HG03159 (cell line): Measurements from ENCODE around the gene TMEM248.
"Not testable (repeated sequence)": the region's sequence is repeated elsewhere in the genome, so short reads cannot be mapped to it uniquely, and the experiment has no call there.

Experiments used
- ATAC-seq: cut with Tn5 transposase; IDR thresholded peaks from one replicate; pipeline ENCODE4 v1.9.1; 2021; ENCODE audit warnings: mild to moderate bottlenecking, moderate library complexity; ENCODE audit not compliant: unreplicated experiment

Gene TMEM248

GRCh38 chr7:66948480-66949109, 27.6 kb downstream of the TMEM248 start:
- ATAC-seq = no peak

GRCh38 chr7:66950311-66950710, 29.3 kb downstream of the TMEM248 start:
- ATAC-seq = no peak

- ATAC-seq = no peak
Measured at GRCh38 chr7:66950763-66951162, 29.7 kb downstream of the TMEM248 start.

GRCh38 chr7:66952343-66953043, 31.5 kb downstream of the TMEM248 start:
- ATAC-seq = no peak

GRCh38 chr7:66953044-66953427, 32.0 kb downstream of the TMEM248 start:
- ATAC-seq = no peak

- no peak for ATAC-seq
Measured at GRCh38 chr7:66957595-66958290, 36.7 kb downstream of the TMEM248 start.

GRCh38 chr7:66958538-66959350, 37.7 kb downstream of the TMEM248 start:
- no peak for ATAC-seq

GRCh38 chr7:66960192-66960591, 39.2 kb downstream of the TMEM248 start:
- ATAC-seq = no peak

- no peak for ATAC-seq
Measured at GRCh38 chr7:66961096-66961495, 40.1 kb downstream of the TMEM248 start.

GRCh38 chr7:66964411-66964810, 43.4 kb downstream of the TMEM248 start:
- no peak for ATAC-seq

- ATAC-seq = no peak
Measured at GRCh38 chr7:66967029-66967428, 46.0 kb downstream of the TMEM248 start.

GRCh38 chr7:66969001-66969400, 48.0 kb downstream of the TMEM248 start:
- ATAC-seq = not testable (repeated sequence)

- no peak for ATAC-seq
Measured at GRCh38 chr7:66970310-66970709, 49.3 kb downstream of the TMEM248 start.

GRCh38 chr7:66974986-66975590, 54.1 kb downstream of the TMEM248 start:
- ATAC-seq = no peak

GRCh38 chr7:66978312-66978711, 57.3 kb downstream of the TMEM248 start:
- not testable (repeated sequence) for ATAC-seq

GRCh38 chr7:66979013-66979412, 58.0 kb downstream of the TMEM248 start:
- not testable (repeated sequence) for ATAC-seq

- not testable (repeated sequence) for ATAC-seq
Measured at GRCh38 chr7:66980336-66980735, 59.3 kb downstream of the TMEM248 start.

GRCh38 chr7:66989552-66989951, 68.5 kb downstream of the TMEM248 start:
- not testable (repeated sequence) for ATAC-seq

GRCh38 chr7:66994051-66994450, 73.0 kb downstream of the TMEM248 start:
- not testable (repeated sequence) for ATAC-seq

- peak; percentile 27 for ATAC-seq
Measured at GRCh38 chr7:66994691-66995049, 73.6 kb downstream of the TMEM248 start.
